Measurements from ENCODE around the gene ASF1A. TPM values are rescaled to one million over a fixed set of nuclear protein-coding genes. Genes with fewer than 3 reads are reported as not detected.
"Not testable (repeated sequence)": the region's sequence is repeated elsewhere in the genome, so short reads cannot be mapped to it uniquely, and the experiment has no call there.

ASF1A gene
- 29.3 and 37.5 TPM in 2 replicates for total RNA-seq (2014; rRNA removed; shearing (Covaris generic))
- 24.4 and 27.1 TPM in 2 replicates for polyA plus RNA-seq (2015; cell fraction: cytosol; rRNA removed)
- polyA plus RNA-seq (2015; cell fraction: nucleus; rRNA removed), result 15.0 and 22.9 TPM in 2 replicates

DNA sequence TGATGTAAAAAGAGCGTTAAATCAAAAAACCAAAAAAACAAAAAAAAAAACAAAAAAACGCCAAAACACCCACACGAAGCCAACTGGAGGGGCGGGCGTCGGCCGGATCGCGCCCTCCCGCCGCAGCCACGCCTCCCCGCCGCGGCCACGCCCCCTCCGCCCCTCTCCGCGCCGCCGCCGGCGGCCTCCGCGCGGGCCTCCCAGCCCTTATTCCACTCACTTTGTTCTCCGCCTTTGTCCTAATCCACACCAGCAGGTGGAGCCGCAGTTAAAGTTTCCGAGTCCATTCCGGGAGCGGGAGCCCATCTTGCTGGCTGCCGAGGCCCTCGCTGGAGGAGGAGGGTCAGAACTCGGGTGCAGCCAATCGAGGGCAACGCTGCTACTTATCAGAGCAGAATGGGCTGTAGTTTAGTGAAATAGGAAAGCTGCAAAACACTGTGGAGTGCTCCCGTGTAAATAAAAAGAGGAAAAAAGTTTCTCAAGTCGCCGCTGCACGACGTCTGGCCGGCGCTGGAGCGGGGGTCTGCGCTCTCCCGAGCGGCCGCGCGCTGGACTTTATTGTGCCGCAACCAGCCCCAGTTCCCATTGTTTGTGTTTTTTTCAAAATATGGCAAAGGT, at the start of gene ASF1A:
TSS of gene ASF1A (plus strand) at position 346 of the 618 bp plus-strand sequence. CDS start at position 608, 262 bp downstream.
- DNase-seq (ENCODE audit: low read depth), result peak; percentile 97

DNA sequence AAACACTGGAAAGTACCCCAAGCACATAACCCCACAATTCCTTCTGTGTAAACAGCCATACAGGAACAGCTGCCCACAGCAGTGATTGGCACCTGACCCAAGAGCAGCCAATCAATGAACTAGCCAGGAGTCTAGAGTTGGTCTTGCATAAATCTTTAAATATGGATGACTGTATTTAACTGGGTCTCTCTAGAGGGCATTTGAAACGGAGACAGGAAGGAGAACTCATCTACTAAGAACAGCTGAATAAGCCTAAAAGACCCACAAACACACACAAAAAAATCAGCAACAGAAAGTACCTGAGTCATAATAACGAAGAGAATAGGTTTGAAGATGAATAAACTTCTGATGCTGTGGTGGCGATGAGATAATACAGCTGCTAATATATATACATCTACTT, 49.0 kb upstream of the ASF1A start:
- DNase-seq (ENCODE audit: low read depth), result no peak

DNA sequence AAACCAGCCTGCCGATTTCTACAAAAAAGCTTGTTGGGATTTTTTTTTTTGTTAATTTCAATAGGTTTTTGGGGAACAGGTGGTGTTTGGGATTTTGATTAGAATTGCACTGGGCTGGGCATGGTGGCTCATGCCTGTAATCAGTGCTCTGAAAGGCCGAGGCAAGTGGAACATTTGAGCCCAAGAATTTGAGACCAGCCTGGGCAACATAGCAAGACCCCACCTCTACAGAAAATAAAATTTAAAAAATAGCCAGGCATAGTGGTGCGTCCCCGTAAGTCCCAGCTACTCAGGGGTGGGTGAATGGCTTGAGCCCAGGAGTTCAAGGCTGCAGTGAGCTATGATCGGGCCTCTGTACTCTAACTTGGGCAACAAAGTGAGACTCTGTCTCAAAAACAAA, 40.5 kb upstream of the ASF1A start:
- DNase-seq (ENCODE audit: low read depth), result no peak

DNA sequence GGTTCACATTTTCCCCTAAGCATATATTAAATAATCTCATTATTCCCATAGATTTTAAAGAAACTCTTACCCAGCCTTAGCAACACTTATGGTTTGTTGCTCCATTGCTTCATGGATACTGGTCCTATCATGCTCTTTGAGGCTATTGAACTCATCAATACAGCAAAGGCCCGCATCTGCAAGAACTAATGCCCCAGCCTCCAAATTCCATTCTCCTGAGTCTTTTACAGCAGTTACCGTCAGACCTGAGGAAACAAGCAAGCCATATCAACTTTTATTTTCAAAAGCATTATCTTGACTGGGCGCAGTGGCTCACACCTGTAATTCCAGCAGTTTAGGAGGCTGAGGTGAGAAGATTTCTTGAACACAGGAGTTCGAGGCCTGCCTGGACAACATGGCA, 37.7 kb upstream of the ASF1A start:
- DNase-seq (ENCODE audit: low read depth), result no peak

DNA sequence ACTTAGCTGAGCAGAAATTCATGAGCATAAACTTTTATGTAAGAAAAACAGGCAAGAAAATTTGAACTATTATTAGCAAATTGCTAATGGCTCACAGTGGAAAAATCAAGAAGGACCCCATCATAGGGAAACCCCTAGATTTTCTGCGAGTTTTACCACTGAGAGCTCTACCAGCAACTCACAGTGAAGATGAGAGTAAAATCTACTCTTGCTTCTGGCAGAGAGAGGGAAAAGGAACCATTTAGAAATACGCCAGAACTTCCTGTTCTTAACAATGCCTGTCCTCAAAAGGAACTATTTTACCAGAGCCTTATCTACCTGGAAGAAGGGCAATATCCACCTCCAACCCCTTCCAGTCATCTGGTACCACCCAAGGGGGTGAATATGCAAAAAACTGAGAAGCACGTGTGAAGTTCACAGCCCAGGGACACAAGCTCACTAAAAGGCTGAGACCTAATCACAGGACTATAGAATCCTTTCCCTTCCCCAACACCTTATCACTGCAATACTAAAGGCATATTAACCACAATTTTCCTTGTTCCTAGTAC, 34.4 kb upstream of the ASF1A start:
- no peak for DNase-seq (ENCODE audit: low read depth)

DNA sequence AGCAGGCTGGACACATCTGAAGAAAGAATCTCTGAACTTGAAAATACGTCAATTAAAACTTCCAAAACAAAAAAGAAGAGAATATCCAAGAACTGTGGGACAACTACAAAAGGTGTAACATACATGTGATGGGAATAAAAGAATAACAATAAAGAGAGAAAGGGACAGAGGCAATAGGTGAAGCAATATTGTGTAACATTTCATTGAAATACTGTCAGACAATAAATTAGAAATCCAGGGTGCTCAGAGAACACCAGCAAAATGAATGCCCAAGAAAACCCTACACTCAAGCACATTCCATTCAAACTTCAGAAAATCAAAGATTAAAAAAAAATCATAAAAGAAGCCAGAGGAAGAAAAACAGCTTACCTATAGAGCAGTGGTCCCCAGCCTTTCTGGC, 33.6 kb upstream of the ASF1A start:
- no peak for DNase-seq (ENCODE audit: low read depth)

DNA sequence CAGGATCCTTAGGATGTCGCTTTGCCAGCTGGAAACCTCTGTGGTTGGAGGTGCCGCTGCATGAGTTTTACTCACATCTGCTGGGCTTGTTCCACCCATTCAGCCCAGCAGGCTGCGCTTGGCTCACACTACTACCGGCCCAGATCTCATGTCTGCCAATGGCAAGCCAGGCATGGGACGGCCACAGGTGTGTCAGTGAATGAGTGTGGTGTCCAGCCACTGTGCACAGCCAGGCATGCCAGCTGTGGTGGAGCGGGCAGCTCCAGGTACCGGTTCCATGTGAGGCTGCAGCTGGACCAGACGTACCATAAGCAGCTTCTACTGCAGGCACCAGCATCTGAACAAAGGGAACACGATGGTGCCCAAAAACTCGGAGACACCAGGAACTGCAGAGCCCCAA, 33.1 kb upstream of the ASF1A start:
- DNase-seq (ENCODE audit: low read depth), result no peak

DNA sequence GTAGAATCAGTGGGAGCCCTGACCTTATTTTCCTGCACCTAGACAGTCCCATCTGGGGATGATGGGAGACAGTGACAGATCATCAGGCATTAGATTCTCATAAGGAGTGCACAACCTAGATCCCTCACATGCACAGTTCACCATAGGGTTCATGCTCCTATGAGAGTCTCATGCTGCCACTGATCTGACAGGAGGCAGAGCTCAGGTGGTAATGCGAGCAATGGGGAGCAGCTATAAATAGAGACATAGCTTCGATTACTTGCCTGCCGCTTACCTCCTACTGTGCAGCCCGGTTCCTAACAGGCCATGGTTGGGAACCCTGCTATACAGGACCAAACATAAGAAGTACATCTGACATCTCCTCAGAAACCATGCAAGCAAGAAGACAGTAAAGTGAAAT, 31.5 kb upstream of the ASF1A start:
- DNase-seq (ENCODE audit: low read depth), result no peak

DNA sequence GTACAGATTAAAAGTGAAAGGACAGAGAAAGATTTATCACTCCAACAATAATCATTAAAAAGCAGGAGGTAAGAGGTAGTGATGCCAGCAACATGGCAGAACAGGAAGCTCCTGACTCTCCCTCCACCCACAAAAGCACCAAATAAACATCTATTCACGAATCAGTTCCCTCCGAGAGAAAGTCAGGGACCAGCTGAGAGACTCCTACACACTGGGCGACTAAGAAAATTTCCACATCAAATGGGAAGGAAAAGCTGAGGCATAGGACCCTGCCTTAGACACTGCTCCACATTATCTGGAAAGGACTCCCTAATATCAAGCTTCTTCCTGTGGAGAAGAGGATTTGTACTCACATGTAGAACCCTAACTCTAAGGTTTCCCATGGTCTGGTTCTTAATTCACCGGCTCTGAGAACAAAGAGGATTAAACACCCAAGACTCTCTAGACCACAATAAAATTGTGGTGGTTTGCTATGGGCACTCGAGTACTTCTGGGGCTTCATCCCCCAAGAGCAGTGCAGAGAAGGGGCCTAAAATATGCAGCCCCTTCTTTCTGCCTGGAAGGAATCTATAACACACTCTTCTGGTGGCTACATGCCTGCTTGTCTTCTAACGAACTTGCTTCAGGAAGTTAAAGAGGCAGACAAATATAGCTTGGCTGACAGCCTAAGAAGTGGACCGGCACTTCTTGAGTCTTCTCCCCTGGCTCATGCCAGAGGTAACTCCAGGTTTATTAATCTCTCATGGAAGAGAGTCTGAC, 29.4 kb upstream of the ASF1A start:
- DNase-seq (ENCODE audit: low read depth), result no peak

DNA sequence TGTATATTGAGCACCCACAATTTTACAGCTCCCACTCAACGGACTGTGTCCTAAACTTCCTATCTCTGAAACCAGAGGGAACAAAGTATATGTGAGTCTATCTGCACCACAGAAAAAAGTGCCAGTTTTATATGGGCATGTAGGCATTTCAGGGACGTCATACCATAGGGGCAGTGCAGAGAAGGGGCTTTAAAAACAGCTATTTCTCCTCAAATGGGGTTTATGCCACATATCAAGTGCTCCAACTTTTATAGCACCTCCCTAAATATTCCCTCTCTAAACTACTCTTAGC, 28.9 kb upstream of the ASF1A start:
- DNase-seq (ENCODE audit: low read depth), result no peak

DNA sequence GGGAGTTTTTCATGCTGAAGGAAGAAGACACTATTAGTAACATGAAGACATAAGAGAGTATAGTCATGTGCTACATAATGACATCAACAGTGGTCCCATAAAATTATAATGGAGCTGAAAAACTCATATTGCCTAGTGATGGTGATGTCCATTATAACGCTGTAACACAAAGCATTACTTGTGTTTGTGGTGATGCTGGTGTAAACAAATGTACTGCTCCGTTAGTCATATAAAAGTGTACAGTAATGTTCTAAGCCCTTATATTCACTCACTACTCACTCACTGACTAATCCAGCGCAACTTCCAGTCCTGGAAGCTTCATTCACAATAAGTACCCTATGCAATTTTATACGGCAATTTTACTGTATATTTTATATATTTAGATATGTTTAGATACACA, 26.8 kb upstream of the ASF1A start:
- no peak for DNase-seq (ENCODE audit: low read depth)

DNA sequence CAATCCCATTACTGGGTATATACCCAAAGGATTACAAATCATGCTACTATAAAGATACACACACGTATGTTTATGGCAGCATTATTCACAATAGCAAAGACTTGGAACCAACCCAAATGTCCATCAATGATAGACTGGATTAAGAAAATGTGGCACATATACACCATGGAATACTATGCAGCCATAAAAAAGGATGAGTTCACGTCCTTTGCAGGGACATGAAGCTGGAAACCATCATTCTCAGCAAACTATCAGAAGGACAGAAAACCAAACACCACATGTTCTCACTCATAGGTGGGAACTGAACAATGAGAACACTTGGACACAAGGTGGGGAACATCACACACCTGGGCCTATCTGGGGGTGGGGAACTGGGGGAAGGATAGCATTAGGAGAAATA, 25.1 kb upstream of the ASF1A start:
- DNase-seq (ENCODE audit: low read depth), result not testable (repeated sequence)

DNA sequence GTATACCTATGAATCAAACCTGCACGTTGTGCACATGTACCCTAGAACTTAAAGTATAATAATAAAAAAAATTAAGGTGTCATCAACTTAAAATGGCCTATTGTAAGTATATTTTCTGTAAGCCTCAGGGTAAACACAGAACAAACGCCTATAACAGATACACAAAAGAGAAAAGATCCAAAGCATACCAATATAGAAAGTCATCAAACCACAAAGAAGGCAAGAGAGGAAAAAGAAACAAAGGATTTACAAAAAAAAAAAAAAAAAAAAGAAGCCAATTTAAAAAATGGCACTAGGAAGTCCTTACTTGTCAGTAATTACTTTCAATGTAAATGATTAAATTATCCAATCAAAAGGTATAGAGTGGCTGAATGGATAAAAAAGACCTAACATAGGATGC, 24.6 kb upstream of the ASF1A start:
- DNase-seq (ENCODE audit: low read depth), result peak; percentile 66

DNA sequence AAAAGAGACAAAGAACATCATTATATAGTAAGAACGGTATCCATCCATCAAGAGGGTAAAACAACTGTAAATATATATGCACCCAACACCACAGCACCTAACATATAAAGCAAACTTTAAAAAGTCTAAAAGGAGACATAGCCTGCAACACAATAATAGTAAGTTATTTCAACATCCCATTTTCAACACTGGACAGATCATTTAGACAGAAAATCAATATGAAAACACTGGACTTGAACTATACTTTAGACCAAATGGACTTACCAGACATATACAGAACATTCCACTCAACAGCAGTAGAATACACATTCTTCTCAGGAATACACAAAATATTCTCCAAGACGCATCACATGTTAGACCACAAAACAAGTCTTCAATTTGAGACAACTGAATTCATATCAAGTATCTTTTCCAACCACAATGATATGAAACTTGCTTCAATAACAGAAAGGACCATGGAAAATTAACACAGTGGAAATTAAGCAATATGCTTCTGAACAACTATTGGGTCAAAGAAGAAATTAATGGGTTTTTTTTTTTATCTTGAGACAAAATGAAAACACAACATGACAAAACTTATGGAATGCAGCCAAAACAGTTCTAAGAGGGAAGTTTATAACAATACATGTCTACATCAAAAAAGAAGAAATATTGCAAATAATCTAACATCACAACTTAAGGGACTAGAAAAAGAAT, 23.9 kb upstream of the ASF1A start:
- no peak for DNase-seq (ENCODE audit: low read depth)

DNA sequence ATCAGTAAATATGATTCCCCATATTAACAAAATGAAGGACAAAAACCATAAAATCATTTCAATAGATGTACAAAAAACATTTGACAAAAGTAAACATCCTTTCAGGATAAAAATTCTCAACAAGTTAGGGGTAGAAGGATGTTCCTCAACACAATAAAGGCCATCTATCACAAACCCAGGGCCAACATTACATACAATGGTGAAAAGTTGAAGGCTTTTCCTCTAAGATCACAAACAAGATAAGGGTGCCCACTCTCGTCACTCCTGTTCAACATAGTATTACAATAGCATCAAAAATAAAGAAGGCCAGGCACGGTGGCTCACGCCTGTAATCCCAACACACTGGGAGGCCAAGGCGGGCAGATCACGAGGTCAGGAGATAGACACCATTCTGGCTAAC, 22.6 kb upstream of the ASF1A start:
- DNase-seq (ENCODE audit: low read depth), result no peak

DNA sequence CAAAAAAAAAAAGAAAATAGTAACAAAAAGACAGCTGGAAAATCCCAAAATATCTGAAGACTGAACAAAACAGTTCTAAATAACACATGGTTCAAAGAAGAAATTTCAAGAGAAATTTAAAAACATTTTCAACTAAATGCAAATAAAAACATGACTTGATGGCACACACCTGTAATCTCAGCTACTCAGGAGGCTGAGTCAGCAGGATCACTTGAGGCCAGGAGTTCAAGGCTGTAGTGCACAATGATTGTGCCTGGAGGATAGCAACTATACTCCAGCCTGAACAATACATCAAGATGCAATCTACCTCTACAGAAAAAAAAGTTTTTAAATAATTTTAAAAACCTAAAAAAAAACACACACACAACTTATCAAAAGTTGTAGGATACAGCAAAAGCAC, 21.6 kb upstream of the ASF1A start:
- no peak for DNase-seq (ENCODE audit: low read depth)

DNA sequence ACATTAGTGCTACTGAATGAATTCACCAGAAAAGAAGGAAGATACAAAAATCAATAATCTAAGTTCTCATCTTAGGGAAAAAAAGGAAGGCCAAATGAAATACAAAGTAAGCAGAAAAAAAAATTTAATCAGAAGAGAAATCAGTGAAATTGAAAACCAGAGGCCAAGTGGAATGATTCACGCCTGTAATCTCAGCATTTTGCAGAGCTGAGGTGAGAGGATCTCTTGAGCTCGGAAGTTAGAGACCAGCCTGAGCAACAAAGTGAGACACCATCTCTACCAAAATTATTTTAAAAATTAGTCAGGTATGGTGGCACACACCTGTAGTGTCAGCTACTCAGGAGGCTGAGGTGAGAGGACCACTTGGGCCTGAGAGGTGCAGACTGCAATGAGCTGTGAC, 21.2 kb upstream of the ASF1A start:
- DNase-seq (ENCODE audit: low read depth), result no peak

DNA sequence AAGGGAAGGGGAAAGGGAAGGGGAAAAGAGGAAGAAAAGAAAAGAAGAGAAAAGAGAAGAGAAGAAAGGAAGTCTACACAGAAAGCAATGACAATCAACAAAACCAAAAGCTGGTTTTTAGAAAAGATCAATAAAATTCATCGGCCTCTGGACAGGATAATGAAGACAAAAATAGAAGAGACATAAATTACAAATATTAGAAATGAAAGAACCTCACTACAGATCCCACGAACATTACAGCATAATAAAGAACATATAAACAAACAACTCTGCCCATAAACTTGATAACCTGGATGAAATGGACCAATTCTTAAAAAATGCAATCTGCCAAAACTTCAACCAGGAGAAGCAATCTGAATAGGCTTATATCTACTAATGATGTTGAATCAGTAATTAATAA, 20.7 kb upstream of the ASF1A start:
- no peak for DNase-seq (ENCODE audit: low read depth)

DNA sequence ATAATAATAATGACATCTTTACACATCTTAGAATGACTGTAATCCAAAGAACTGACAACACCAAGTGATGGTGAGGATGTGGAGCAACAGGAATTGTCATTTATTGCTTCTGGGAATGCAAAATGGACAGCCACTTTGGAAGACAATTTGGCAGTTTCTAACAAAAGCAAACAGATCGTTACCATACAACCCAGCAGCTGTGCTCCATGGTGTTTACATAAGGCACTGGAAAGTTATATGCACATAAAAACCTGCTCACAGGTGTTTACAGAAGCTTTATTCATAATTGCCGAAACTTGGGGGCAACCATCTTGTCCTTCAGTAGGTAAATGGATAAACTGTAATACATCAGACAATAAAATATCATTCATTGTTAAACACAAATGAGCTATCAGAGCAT, 18.3 kb upstream of the ASF1A start:
- no peak for DNase-seq (ENCODE audit: low read depth)

DNA sequence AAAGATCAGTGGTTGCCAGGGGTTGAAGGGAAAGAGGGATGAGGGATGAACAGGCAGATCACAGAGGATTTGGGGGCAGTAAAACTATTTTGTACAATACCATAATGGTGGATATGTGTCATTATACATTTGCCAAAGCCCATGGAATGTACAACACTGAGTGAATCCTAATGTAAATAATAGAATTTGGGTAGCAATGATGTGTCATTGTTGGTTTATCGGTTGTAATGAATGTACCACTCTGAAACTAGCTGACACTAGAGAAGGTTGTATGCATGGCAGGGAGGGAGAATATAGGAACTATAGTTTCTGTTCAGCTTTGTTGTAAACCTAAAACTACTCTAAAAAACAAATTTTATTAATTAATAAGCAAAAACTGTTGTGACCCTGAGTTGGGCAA, 17.8 kb upstream of the ASF1A start:
- peak; percentile 51 for DNase-seq (ENCODE audit: low read depth)

DNA sequence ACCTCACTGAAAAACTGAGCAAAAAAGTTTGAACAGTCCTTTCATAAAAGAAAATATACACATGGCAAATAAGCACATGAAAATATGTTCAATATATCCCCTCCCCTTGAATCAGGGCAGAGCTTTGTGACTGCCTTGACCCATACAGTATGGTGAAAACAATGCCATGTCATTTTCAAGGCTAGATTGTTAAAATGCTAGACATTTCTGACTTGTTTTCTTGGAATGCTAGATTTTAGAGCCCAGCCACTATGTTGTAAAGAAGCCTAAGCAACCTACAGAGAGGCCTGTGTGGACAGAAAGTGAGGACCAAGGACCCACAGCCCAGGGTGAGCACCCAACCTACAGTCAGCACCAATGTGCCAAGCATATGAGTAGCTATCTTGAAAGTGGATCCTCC, 17.1 kb upstream of the ASF1A start:
- no peak for DNase-seq (ENCODE audit: low read depth)

DNA sequence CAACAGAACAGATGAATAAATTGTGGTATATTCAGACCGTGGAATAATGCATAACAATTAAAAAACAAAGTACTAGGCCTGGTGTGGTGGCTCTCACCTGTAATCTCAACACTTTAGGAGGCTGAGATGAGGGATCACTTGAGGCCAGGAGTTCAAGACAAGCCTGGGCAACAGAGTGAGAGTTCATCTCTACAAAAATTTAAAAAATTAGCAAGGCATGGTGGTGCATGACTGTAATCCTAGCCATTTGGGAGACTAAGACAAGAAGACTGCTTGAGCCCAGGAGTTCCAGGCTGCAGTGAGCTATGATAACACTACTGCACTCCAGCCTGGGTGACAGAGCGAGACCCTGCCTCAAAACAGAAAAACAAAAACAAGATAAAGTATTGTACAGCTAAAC, 16.1 kb upstream of the ASF1A start:
- no peak for DNase-seq (ENCODE audit: low read depth)

Measured in HT1080 (cell line).